HepG2 (cell line): Measurements from ENCODE around the gene TXN2. TPM values are rescaled to one million over a fixed set of nuclear protein-coding genes. Genes with fewer than 3 reads are reported as not detected.

Experiments used
- ATAC-seq: fragments of 200-7000 bp; cut with Tn5 transposase; 3 replicates; pipeline ENCODE4 v1.9.1; 2020; ENCODE audit warnings: mild to moderate bottlenecking, moderate library complexity
- BruUV-seq: library from RNA; stranded (reverse); fragments of 400-500 nt; replicated peaks from 2 replicates; lab custom pipeline; 2021; lab: Mats Ljungman, UMichigan
- CTCF ChIA-PET: fragments of 300-600 bp; formaldehyde crosslinking; extraction: SDS; loops from one replicate; lab custom pipeline; 2021; ENCODE audit warnings: low total read pairs, inconsistent platforms, low intra/inter-chr PET ratio; lab: Yijun Ruan, JAX
- POLR2A ChIA-PET: fragments of 350-600 bp; sonication (Branson Sonifier 250); formaldehyde crosslinking; loops from one replicate; lab custom pipeline; 2020; ENCODE audit warnings: antibody characterized with exemption, inconsistent platforms; lab: Yijun Ruan, JAX
- DNase-seq: peaks from one replicate; pipeline ENCODE4 v3.0.0-alpha.2; 2015; ENCODE audit warnings: low spot score
- FAIRE-seq: peaks from 3 replicates; lab custom pipeline; 2011; peaks lifted over from hg19 to GRCh38; lab: Jason Lieb, UNC
- H2AFZ ChIP-seq: one replicate; pipeline ENCODE4 v1.6.1; 2011; ENCODE audit warnings: low read length, inconsistent platforms
- H3K27ac ChIP-seq: fragments of 300-600 bp; 3 replicates; pipeline ENCODE4 v1.8.0; 2011; ENCODE audit warnings: mixed run types, mild to moderate bottlenecking, mixed read lengths, low read length, inconsistent platforms; ENCODE audit not compliant: insufficient read depth; ENCODE audit errors: extremely low read length
- H3K27me3 ChIP-seq, 2 experiments: fragments of 200-600 bp in 1 of 2; 2 replicates in 1 of 2; 3 replicates in 1 of 2; pipeline versions ENCODE4 v1.6.0 to v1.8.0; 2011; ENCODE audit warnings: low read length in 2 of 2, mild to moderate bottlenecking in 2 of 2, moderate library complexity in 2 of 2, inconsistent platforms in 1 of 2; ENCODE audit not compliant: insufficient read depth in 2 of 2, control insufficient read depth in 1 of 2
- H3K36me3 ChIP-seq, 2 experiments: fragments of 200-600 bp in 1 of 2; replicated peaks in 1 of 2; 2 replicates in 1 of 2; 3 replicates in 1 of 2; pipeline versions ENCODE4 v1.5.1 to v1.8.0; 2011; ENCODE audit warnings: low read length in 2 of 2, inconsistent platforms in 1 of 2; ENCODE audit not compliant: insufficient read depth in 2 of 2, control insufficient read depth in 1 of 2
- H3K4me1 ChIP-seq: 2 replicates; pipeline ENCODE4 v1.5.1; 2012; ENCODE audit warnings: low read length, inconsistent platforms; ENCODE audit not compliant: insufficient read depth
- H3K4me2 ChIP-seq: 2 replicates; pipeline ENCODE4 v1.6.0; 2011; ENCODE audit warnings: low read depth, low read length, inconsistent platforms
- H3K4me3 ChIP-seq, 3 experiments: fragments of 200-600 bp in 1 of 3; sonication (generic), shearing (Covaris generic) in 1 of 3; replicated peaks in 1 of 3; 2 replicates each; pipeline ENCODE4 v1.5.1; 2011 to 2016; ENCODE audit warnings: low read length in 3 of 3, inconsistent platforms in 2 of 3, low read depth in 2 of 3, mild to moderate bottlenecking in 2 of 3, control low read depth in 1 of 3, mixed read lengths in 1 of 3; ENCODE audit not compliant: insufficient read depth in 1 of 3
- H3K79me2 ChIP-seq: one replicate; pipeline ENCODE4 v1.6.1; 2011; ENCODE audit warnings: low read length, inconsistent platforms; ENCODE audit not compliant: insufficient read depth
- H3K9ac ChIP-seq: 2 replicates; pipeline ENCODE4 v1.6.0; 2011; ENCODE audit warnings: mild to moderate bottlenecking, low read depth, low read length, inconsistent platforms; ENCODE audit not compliant: insufficient read depth
- H3K9me3 ChIP-seq: 2 replicates; pipeline ENCODE4 v1.5.1; 2012; ENCODE audit warnings: mild to moderate bottlenecking, low read length
- H4K20me1 ChIP-seq: 2 replicates; pipeline ENCODE4 v1.6.0; 2011; ENCODE audit warnings: inconsistent platforms, mild to moderate bottlenecking, low read length, moderate library complexity; ENCODE audit not compliant: insufficient read depth
- BCL6 ChIP-seq: IDR thresholded peaks from 2 replicates; pipeline ENCODE4 v1.6.1; 2016; ENCODE audit warnings: missing genetic modification reagents, missing compliant biosample characterization
- PCBP1 ChIP-seq: fragments of 200-400 bp; formaldehyde crosslinking; IDR thresholded peaks from 2 replicates; pipeline ENCODE4 v1.6.1; 2017; ENCODE audit warnings: mild to moderate bottlenecking, low read depth, low read length, borderline replicate concordance
- TAF1 ChIP-seq: sonication (generic); formaldehyde crosslinking; IDR thresholded peaks from 2 replicates; pipeline ENCODE4 v1.4.0; 2020; ENCODE audit warnings: missing genetic modification reagents
- ZFP36 ChIP-seq: fragments of 150-350 bp; IDR thresholded peaks from 2 replicates; pipeline ENCODE4 v1.6.1; 2018; ENCODE audit warnings: borderline replicate concordance, low read length, low read depth; ENCODE audit not compliant: partially characterized antibody
- ZHX2 ChIP-seq, 2 experiments: sonication (generic) in 1 of 2; formaldehyde crosslinking in 1 of 2; IDR thresholded peaks; 2 replicates each; pipeline versions ENCODE4 v1.6.1 to v1.9.0; 2014 to 2022; ENCODE audit warnings: antibody characterized with exemption in 1 of 2, borderline replicate concordance in 1 of 2, inconsistent platforms in 1 of 2, low read depth in 1 of 2, missing genetic modification reagents in 1 of 2
- ZNF3 ChIP-seq: IDR thresholded peaks from 2 replicates; pipeline ENCODE4 v1.7.0; 2017; ENCODE audit warnings: inconsistent platforms
- ZNF441 ChIP-seq: sonication (generic); formaldehyde crosslinking; IDR thresholded peaks from 2 replicates; pipeline ENCODE4 v1.7.0; 2021; ENCODE audit warnings: missing genetic modification reagents, borderline replicate concordance
- ZNF546 ChIP-seq: sonication (generic); formaldehyde crosslinking; conservative IDR thresholded peaks from 2 replicates; pipeline ENCODE4 v1.8.1; 2023; ENCODE audit warnings: mild to moderate bottlenecking, missing genetic modification reagents
- ZNF607 ChIP-seq: sonication (generic); formaldehyde crosslinking; IDR thresholded peaks from 2 replicates; pipeline ENCODE4 v1.5.1; 2020; ENCODE audit warnings: missing genetic modification reagents, mild to moderate bottlenecking, borderline replicate concordance
- ZNF883 ChIP-seq: sonication (generic); formaldehyde crosslinking; IDR thresholded peaks from 2 replicates; pipeline ENCODE4 v1.5.1; 2020; ENCODE audit warnings: mild to moderate bottlenecking, missing genetic modification reagents; ENCODE audit errors: not compliant biosample characterization
- WGBS: methylation state at CpG from one replicate; pipeline ENCODE4 v1.1.6; 2017; ENCODE audit warnings: low lambda C conversion rate; 5-methylcytosine and 5-hydroxymethylcytosine counted together
- in situ Hi-C: cut with HindIII; loops from 2 replicates; pipeline ENCODE4 v1.10.0; 2017; ENCODE audit warnings: low pct_unique_long_range_greater_than_20kb; ENCODE audit not compliant: extremely low pct_ligation_motif_present
- intact Hi-C: fragments of 100-400 bp; cut with micrococcal nuclease; formaldehyde crosslinking; loops from one replicate; pipeline ENCODE4 v1.10.0; 2022; ENCODE audit not compliant: unreplicated experiment
- polyA plus RNA-seq, 8 experiments: library from polyadenylated mRNA; depleted of rRNA in 3 of 8; stranded (reverse) in 7 of 8; unstranded in 1 of 8; fragments of >200 nt; fragmentation: Illumina TruSeq in 4 of 8; extraction: Trizol in 4 of 8; gene quantifications; 2 replicates each; pipeline versions ENCODE4 v1.2.1 to v1.2.3, GENCODE V29; 2011 to 2016; ENCODE audit warnings: low read depth in 4 of 8, missing spikeins in 1 of 8, mixed read lengths in 1 of 8; ENCODE audit not compliant: insufficient read depth in 1 of 8
- total RNA-seq, 5 experiments: library from RNA; depleted of rRNA; stranded (reverse); fragments of >200 nt; fragmentation: Illumina TruSeq; extraction: Trizol; gene quantifications; 2 replicates each; pipeline ENCODE4 v1.2.3, GENCODE V29; 2016; ENCODE audit warnings: low read depth in 1 of 5
- TF ChIP-seq, protein P1 (sequence below): IDR thresholded peaks from 2 replicates; pipeline ENCODE4 v1.6.1; 2016

Gene TXN2
- total and polyA plus RNA-seq, 2 of the 13 experiments (the other 11 are each of a cell fraction or from before 2014, with no cell fraction given) = 41.4 to 109 TPM

DNA sequence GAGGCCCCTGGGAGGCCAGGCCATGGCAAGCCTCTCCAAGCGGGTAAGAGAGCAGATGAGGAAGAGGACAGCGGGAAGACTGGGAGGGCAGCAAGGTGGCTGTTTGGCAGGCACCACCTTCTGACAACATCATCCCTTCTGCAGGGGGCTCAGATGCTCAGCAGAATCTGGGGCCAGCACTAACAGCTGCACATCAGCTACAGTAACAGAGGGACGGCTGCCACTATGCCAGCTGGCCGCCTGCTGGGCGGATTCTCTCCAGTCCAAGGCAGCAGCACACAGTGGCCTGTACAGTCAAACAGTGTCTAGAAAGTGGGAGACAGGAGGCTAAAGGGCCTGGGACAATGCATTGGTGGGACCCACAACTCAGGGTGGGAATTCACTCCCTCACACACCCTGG, 10.7 kb upstream of the TXN2 start:
- DNase-seq (no peak), FAIRE-seq (no peak), ATAC-seq (no peak)
- H4K20me1 ChIP-seq = no peaks in the 10 kb centered on the region
- H3K4me1 ChIP-seq = no peaks in the 10 kb centered on the region
- ChIA-PET CTCF (no interaction called here), POLR2A (interaction anchor here (1.3 kb wide), 1 partner anchor 11 kb away, joined by 4 read pairs; the partner anchor contains the start of gene TXN2)
- H3K79me2 ChIP-seq = no peaks in the 10 kb centered on the region
- no peaks in the 10 kb centered on the region for H3K27me3 ChIP-seq
- H3K36me3 ChIP-seq = peaks cover 25 to 69% of the 10 kb centered on the region in 2 experiments
- no peak overlapping the region for H3K9ac ChIP-seq
- H3K4me3 ChIP-seq = no peak overlapping the region
- no peak overlapping the region for H3K27ac ChIP-seq
- TF ChIP-seq ZFP36 (no peak), ZNF546 (no peak), ZNF883 (CRISPR knock-in tag) (no peak), ZNF3 (CRISPR knock-in tag) (no peak), ZNF441 (no peak), ZHX2 (IDR thresholded peaks at IDR 0.05; ENCODE audit: low read depth) (no peak), ZHX2 (CRISPR knock-in tag; IDR thresholded peaks at IDR 0.05; ENCODE audit: borderline replicate concordance) (no peak), ZNF607 (CRISPR knock-in tag) (no peak), PCBP1 (no peak), BCL6 (CRISPR knock-in tag) (no peak), TAF1 (CRISPR knock-in tag) (no peak)
- TF ChIP-seq, protein P1, sequence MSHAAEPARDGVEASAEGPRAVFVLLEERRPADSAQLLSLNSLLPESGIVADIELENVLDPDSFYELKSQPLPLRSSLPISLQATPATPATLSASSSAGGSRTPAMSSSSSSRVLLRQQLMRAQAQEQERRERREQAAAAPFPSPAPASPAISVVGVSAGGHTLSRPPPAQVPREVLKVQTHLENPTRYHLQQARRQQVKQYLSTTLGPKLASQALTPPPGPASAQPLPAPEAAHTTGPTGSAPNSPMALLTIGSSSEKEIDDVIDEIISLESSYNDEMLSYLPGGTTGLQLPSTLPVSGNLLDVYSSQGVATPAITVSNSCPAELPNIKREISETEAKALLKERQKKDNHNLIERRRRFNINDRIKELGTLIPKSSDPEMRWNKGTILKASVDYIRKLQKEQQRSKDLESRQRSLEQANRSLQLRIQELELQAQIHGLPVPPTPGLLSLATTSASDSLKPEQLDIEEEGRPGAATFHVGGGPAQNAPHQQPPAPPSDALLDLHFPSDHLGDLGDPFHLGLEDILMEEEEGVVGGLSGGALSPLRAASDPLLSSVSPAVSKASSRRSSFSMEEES (CRISPR knock-in tag) = no peak
- H2AFZ ChIP-seq = no peak overlapping the region
- no peak overlapping the region for H3K4me2 ChIP-seq
- in situ Hi-C loops (no loop called here), intact Hi-C loops (no loop called here)
- H3K9me3 ChIP-seq = no peaks in the 10 kb centered on the region
- WGBS = 100% methylated on average over 2 of the region's 5 CpGs
- BruUV-seq = no TSS peak
